ENCODE measurements around the gene RGS17.
"Not testable (repeated sequence)": the region's sequence is repeated elsewhere in the genome, so short reads cannot be mapped to it uniquely, and the experiment has no call there.

The RGS17 gene

DNA sequence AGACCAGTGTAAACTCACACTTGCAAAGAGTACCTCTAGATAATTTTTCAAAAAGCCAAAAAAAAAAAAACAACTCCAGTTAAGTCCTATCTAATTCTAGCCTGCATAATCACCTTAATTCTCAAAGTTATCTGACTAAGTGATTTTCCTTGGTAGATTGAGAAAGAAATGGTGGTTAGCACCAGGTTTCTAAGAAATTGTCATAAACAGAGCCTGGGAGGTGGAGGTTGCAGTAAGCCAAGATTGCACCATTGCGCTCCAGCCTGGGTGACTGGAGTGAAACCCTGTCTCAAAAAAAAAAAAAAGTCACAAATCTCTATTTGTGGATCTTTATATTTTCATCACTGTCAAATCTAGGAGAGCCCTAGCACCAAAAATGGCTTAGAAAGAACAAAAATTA, 157.2 kb downstream of the RGS17 start:
- H3K27ac ChIP-seq, result no peak overlapping the region
- TF ChIP-seq ZFX (IDR thresholded peaks at IDR 0.05; ENCODE audit: borderline replicate concordance), result no peak
- TF ChIP-seq, protein P1, sequence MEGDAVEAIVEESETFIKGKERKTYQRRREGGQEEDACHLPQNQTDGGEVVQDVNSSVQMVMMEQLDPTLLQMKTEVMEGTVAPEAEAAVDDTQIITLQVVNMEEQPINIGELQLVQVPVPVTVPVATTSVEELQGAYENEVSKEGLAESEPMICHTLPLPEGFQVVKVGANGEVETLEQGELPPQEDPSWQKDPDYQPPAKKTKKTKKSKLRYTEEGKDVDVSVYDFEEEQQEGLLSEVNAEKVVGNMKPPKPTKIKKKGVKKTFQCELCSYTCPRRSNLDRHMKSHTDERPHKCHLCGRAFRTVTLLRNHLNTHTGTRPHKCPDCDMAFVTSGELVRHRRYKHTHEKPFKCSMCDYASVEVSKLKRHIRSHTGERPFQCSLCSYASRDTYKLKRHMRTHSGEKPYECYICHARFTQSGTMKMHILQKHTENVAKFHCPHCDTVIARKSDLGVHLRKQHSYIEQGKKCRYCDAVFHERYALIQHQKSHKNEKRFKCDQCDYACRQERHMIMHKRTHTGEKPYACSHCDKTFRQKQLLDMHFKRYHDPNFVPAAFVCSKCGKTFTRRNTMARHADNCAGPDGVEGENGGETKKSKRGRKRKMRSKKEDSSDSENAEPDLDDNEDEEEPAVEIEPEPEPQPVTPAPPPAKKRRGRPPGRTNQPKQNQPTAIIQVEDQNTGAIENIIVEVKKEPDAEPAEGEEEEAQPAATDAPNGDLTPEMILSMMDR (IDR thresholded peaks at IDR 0.05), result no peak

DNA sequence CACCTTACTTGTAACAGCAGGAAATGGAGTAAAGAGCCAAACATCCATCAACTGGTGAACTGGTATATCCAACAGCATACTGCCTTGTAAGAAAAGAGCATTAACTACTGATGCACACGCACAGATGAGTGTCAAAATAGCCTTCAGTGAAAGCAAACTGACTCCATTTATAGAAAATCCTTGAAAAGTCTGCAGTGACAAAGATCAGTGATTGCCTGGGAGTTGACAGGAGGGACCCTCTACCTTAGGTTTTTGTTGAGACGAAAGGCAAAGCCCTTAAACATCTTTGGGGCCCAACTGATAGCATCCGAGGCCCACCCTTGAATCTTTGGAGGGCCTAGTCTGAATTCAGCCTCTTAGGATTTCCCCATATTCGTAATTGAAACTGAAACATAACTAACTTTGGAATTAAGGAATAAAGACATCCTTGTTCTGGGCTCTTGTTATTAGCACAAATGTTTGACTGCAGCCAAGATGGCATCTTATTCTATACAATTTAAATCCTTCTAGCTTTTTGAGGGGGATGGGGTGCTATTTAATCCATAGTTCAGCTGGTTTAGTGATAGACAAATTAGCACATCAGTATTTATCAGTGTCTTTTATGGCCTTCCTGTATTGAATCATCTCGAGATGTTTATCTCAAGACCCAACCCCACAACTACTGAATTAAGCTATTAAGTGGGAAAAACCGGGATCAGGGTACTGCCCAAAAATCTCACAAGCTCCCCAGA, 161.2 kb downstream of the RGS17 start:
- TF ChIP-seq, protein P1 (IDR thresholded peaks at IDR 0.05), result no peak
- no peak for TF ChIP-seq ZFX (IDR thresholded peaks at IDR 0.05; ENCODE audit: borderline replicate concordance)
- no peak overlapping the region for H3K27ac ChIP-seq

- H3K27ac ChIP-seq, result not testable (repeated sequence)
Observed at GRCh38 chr6:152966168-152966894, 164.8 kb downstream of the RGS17 start.

GRCh38 chr6:152959333-152959732, 171.7 kb downstream of the RGS17 start:
- H3K27ac ChIP-seq, result no peak overlapping the region
- no peak for TF ChIP-seq ZFX (IDR thresholded peaks at IDR 0.05; ENCODE audit: borderline replicate concordance)
- TF ChIP-seq, protein P1 (IDR thresholded peaks at IDR 0.05), result no peak

- H3K27ac ChIP-seq, result no peak overlapping the region
- TF ChIP-seq, protein P1 (IDR thresholded peaks at IDR 0.05), result no peak
- TF ChIP-seq ZFX (IDR thresholded peaks at IDR 0.05; ENCODE audit: borderline replicate concordance), result no peak
Observed at GRCh38 chr6:152957796-152958195, 173.3 kb downstream of the RGS17 start.
